DOHH2 (cell line): ENCODE measurements around the gene DELE1.

Experiments
- H3F3A ChIP-seq: fragments of 200-600 bp; sonication (generic), shearing (Covaris generic); 2 replicates; pipeline ENCODE4 v1.6.0; 2016; ENCODE audit warnings: antibody characterized with exemption, mild to moderate bottlenecking; ENCODE audit not compliant: control insufficient read depth, insufficient read depth
- H3K27ac ChIP-seq: fragments of 200-600 bp; sonication (generic); 2 replicates; pipeline ENCODE4 v1.5.1; 2014; ENCODE audit warnings: low read depth, mild to moderate bottlenecking, low read length, moderate library complexity
- H3K27me3 ChIP-seq: fragments of 200-600 bp; sonication (generic); 2 replicates; pipeline ENCODE4 v1.6.1; 2014; ENCODE audit warnings: mild to moderate bottlenecking, low read length, mixed read lengths; ENCODE audit not compliant: control insufficient read depth
- H3K36me3 ChIP-seq: fragments of 200-600 bp; sonication (generic); 2 replicates; pipeline ENCODE4 v1.6.1; 2014; ENCODE audit warnings: mild to moderate bottlenecking, low read length, moderate library complexity, mixed read lengths; ENCODE audit not compliant: control insufficient read depth
- H3K4me1 ChIP-seq: fragments of 200-600 bp; sonication (generic); 2 replicates; pipeline ENCODE4 v1.6.1; 2014; ENCODE audit warnings: mild to moderate bottlenecking, low read length, mixed read lengths; ENCODE audit not compliant: control insufficient read depth
- H3K4me2 ChIP-seq: fragments of 200-600 bp; sonication (generic); 2 replicates; pipeline ENCODE4 v1.6.0; 2014; ENCODE audit warnings: mild to moderate bottlenecking, low read length, moderate library complexity
- H3K4me3 ChIP-seq: fragments of 200-600 bp; sonication (generic); 2 replicates; pipeline ENCODE4 v1.5.1; 2014; ENCODE audit warnings: mild to moderate bottlenecking, low read length, mixed read lengths
- H3K79me2 ChIP-seq: fragments of 200-600 bp; sonication (generic); 2 replicates; pipeline ENCODE4 v1.6.1; 2014; ENCODE audit warnings: mild to moderate bottlenecking, low read length, mixed read lengths; ENCODE audit not compliant: control insufficient read depth
- H3K9me2 ChIP-seq: fragments of 200-600 bp; sonication (generic); replicated peaks from 2 replicates; pipeline ENCODE4 v1.6.1; 2014; ENCODE audit warnings: mild to moderate bottlenecking, low read length, mixed read lengths; ENCODE audit not compliant: control insufficient read depth
- H3K9me3 ChIP-seq: fragments of 200-600 bp; sonication (generic); 2 replicates; pipeline ENCODE4 v1.6.1; 2014; ENCODE audit warnings: antibody characterized with exemption, low read length, mixed read lengths; ENCODE audit not compliant: control insufficient read depth, insufficient read depth
- H4K20me1 ChIP-seq: fragments of 200-600 bp; sonication (generic); 2 replicates; pipeline ENCODE4 v1.6.0; 2014; ENCODE audit warnings: low read depth, mild to moderate bottlenecking, antibody characterized with exemption, low read length, moderate library complexity; ENCODE audit not compliant: control insufficient read depth, insufficient read depth
- EZH2phosphoT487 ChIP-seq: fragments of 200-600 bp; sonication (generic); IDR thresholded peaks from 2 replicates; pipeline ENCODE4 v1.6.1; 2017; ENCODE audit warnings: borderline replicate concordance, mild to moderate bottlenecking, antibody characterized with exemption, low read length, moderate library complexity, mixed read lengths
- TF ChIP-seq, protein P1 (sequence below): fragments of 200-600 bp; sonication (generic); IDR thresholded peaks from one replicate; pipeline ENCODE4 v1.5.1; 2014; ENCODE audit warnings: antibody characterized with exemption, mild to moderate bottlenecking, low read depth, low read length; ENCODE audit not compliant: poor library complexity, severe bottlenecking

The DELE1 gene

DNA sequence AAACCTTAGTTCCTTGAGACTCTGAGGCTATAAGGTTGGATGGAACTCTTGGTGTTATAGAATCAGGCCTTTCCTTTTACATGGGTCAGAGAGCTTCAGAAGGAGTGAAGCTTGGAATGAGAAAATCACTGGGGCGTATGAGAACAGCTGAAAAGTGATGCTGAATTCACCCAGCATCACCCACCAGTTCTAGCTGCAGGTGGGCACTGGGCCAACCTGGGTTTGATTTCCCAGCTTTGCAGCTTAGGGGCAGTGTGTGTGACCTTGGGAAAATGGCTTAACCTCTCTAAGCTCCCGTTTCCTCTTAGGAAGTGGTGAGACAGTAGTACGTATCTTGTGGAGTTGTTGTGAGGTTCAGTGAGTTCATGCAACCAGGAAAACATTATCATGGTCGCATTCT, 23.6 kb downstream of the DELE1 start:
- Histone ChIP-seq H3K27me3 (peaks cover 7% of the 10 kb centered on the region), H3K4me2 (no peak overlapping the region), H3K4me3 (no peak overlapping the region), H3K4me1 (0 out of 2 replicates have a peak, but pooled peaks cover 3% of the 10 kb centered on the region), H3K9me2 (no peaks in the 10 kb centered on the region), H3F3A (no peaks in the 10 kb centered on the region), H4K20me1 (0 out of 2 replicates have a peak, but pooled peaks cover 2% of the 10 kb centered on the region), H3K79me2 (no peaks in the 10 kb centered on the region), H3K36me3 (no peaks in the 10 kb centered on the region), H3K27ac (no peak overlapping the region), H3K9me3 (no peaks in the 10 kb centered on the region)
- TF ChIP-seq, protein P1, sequence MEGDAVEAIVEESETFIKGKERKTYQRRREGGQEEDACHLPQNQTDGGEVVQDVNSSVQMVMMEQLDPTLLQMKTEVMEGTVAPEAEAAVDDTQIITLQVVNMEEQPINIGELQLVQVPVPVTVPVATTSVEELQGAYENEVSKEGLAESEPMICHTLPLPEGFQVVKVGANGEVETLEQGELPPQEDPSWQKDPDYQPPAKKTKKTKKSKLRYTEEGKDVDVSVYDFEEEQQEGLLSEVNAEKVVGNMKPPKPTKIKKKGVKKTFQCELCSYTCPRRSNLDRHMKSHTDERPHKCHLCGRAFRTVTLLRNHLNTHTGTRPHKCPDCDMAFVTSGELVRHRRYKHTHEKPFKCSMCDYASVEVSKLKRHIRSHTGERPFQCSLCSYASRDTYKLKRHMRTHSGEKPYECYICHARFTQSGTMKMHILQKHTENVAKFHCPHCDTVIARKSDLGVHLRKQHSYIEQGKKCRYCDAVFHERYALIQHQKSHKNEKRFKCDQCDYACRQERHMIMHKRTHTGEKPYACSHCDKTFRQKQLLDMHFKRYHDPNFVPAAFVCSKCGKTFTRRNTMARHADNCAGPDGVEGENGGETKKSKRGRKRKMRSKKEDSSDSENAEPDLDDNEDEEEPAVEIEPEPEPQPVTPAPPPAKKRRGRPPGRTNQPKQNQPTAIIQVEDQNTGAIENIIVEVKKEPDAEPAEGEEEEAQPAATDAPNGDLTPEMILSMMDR = no peak
- TF ChIP-seq EZH2phosphoT487 = no peak

DNA sequence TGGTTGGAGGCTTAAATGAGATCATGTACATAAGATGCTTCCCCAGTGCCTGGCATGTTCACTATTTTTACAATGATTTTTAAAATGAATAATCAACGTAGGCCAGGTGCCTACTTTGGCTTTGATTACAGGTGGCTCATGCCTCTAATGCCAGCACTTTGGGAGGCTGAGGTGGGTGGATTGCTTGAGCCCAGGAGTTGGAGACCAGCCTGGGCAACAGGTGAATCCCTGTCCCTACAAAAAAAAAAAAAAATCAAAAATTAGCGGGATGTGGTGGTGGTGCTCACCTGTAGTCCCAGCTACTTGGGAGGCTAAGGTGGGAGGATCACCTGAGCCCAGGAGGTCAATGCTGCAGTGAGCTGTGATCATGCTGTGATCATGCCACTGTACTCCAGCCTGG, 25.1 kb downstream of the DELE1 start:
- no peaks in the 10 kb centered on the region for H3K36me3 ChIP-seq
- 0 out of 2 replicates have a peak, but pooled peaks cover 2% of the 10 kb centered on the region for H4K20me1 ChIP-seq
- H3K79me2 ChIP-seq = no peaks in the 10 kb centered on the region
- 0 out of 2 replicates have a peak, but pooled peaks cover 3% of the 10 kb centered on the region for H3K4me1 ChIP-seq
- H3K4me3 ChIP-seq = no peak overlapping the region
- no peaks in the 10 kb centered on the region for H3K9me2 ChIP-seq
- H3F3A ChIP-seq = no peaks in the 10 kb centered on the region
- no peaks in the 10 kb centered on the region for H3K9me3 ChIP-seq
- no peak overlapping the region for H3K4me2 ChIP-seq
- H3K27me3 ChIP-seq = peaks cover 11% of the 10 kb centered on the region
- TF ChIP-seq, protein P1 = no peak
- no peak for TF ChIP-seq EZH2phosphoT487
- H3K27ac ChIP-seq = no peak overlapping the region

DNA sequence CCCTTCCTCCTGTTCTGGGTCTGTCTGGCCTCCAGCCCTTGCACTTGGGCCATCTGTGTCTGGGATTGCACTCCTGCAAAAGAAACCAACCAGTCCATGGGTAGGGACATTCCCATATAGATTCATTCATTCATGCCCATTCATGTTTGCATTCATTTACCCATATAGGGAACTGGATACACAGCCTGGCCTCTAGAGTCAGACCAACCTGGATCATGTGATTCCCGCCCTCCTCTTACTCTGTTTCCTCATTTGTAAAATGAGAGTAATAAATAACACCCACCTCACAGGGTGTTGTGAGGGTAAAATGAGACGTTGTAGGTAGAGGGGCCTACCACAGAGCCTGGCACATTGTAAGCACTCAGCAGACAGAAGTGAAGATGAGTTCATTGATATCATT, 25.8 kb downstream of the DELE1 start:
- Histone ChIP-seq H3K4me1 (0 out of 2 replicates have a peak, but pooled peaks cover 3% of the 10 kb centered on the region), H3K79me2 (no peaks in the 10 kb centered on the region)
- TF ChIP-seq, protein P1 = no peak
- TF ChIP-seq EZH2phosphoT487 = no peak

More for the DNA sequence above, 25.8 kb downstream of the DELE1 start:
- Histone ChIP-seq H3K9me3 (no peaks in the 10 kb centered on the region), H3K36me3 (no peaks in the 10 kb centered on the region), H3K27ac (no peak overlapping the region), H3K9me2 (no peaks in the 10 kb centered on the region), H4K20me1 (0 out of 2 replicates have a peak, but pooled peaks cover 2% of the 10 kb centered on the region), H3K4me2 (no peak overlapping the region), H3K27me3 (peaks cover 10% of the 10 kb centered on the region; the same call in 1 of the 2 replicates), H3F3A (no peaks in the 10 kb centered on the region), H3K4me3 (no peak overlapping the region)
